ENCODE results near the gene SLAMF7.

SLAMF7 gene

GRCh38 chr1:160798439-160798838, 59.4 kb downstream of the SLAMF7 start:
- DNase-seq (ENCODE audit: low spot score) (no peak), ATAC-seq (ENCODE audit: low read depth) (no peak)
- Histone ChIP-seq H3K27ac (ENCODE audit: poor library complexity, severe bottlenecking) (no peak overlapping the region), H3K4me3 (ENCODE audit: severe bottlenecking) (no peak overlapping the region), H3K27me3 (ENCODE audit: insufficient read depth, poor library complexity, severe bottlenecking) (no peaks in the 10 kb centered on the region), H3K4me1 (ENCODE audit: insufficient read depth, poor library complexity, severe bottlenecking) (no peaks in the 10 kb centered on the region), H3K36me3 (ENCODE audit: low read depth) (no peaks in the 10 kb centered on the region), H3K9me3 (ENCODE audit: severe bottlenecking) (no peaks in the 10 kb centered on the region)
- TF ChIP-seq CTCF (IDR thresholded peaks at IDR 0.05; ENCODE audit: poor library complexity, severe bottlenecking), result no peak

GRCh38 chr1:160799641-160800040, 60.6 kb downstream of the SLAMF7 start:
- no peak for ATAC-seq (ENCODE audit: low read depth)
- no peak overlapping the region for H3K4me3 ChIP-seq (ENCODE audit: severe bottlenecking)
- H3K27me3 ChIP-seq (ENCODE audit: insufficient read depth, poor library complexity, severe bottlenecking), result no peaks in the 10 kb centered on the region
- TF ChIP-seq CTCF (IDR thresholded peaks at IDR 0.05; ENCODE audit: poor library complexity, severe bottlenecking), result no peak
- no peak overlapping the region for H3K27ac ChIP-seq (ENCODE audit: poor library complexity, severe bottlenecking)
- H3K36me3 ChIP-seq (ENCODE audit: low read depth), result no peaks in the 10 kb centered on the region
- no peaks in the 10 kb centered on the region for H3K4me1 ChIP-seq (ENCODE audit: insufficient read depth, poor library complexity, severe bottlenecking)
- DNase-seq (ENCODE audit: low spot score), result no peak
- H3K9me3 ChIP-seq (ENCODE audit: severe bottlenecking), result no peaks in the 10 kb centered on the region

GRCh38 chr1:160800142-160800541, 61.1 kb downstream of the SLAMF7 start:
- ATAC-seq (ENCODE audit: low read depth), result no peak
- no peaks in the 10 kb centered on the region for H3K27me3 ChIP-seq (ENCODE audit: insufficient read depth, poor library complexity, severe bottlenecking)
- no peak for DNase-seq (ENCODE audit: low spot score)
- TF ChIP-seq CTCF (IDR thresholded peaks at IDR 0.05; ENCODE audit: poor library complexity, severe bottlenecking), result no peak
- no peak overlapping the region for H3K4me3 ChIP-seq (ENCODE audit: severe bottlenecking)
- H3K9me3 ChIP-seq (ENCODE audit: severe bottlenecking), result no peaks in the 10 kb centered on the region
- no peaks in the 10 kb centered on the region for H3K36me3 ChIP-seq (ENCODE audit: low read depth)
- H3K4me1 ChIP-seq (ENCODE audit: insufficient read depth, poor library complexity, severe bottlenecking), result no peaks in the 10 kb centered on the region
- no peak overlapping the region for H3K27ac ChIP-seq (ENCODE audit: poor library complexity, severe bottlenecking)

GRCh38 chr1:160800645-160801408, 61.8 kb downstream of the SLAMF7 start:
- H3K27ac ChIP-seq (ENCODE audit: poor library complexity, severe bottlenecking), result no peak overlapping the region
- no peaks in the 10 kb centered on the region for H3K27me3 ChIP-seq (ENCODE audit: insufficient read depth, poor library complexity, severe bottlenecking)
- no peak for ATAC-seq (ENCODE audit: low read depth)
- no peaks in the 10 kb centered on the region for H3K36me3 ChIP-seq (ENCODE audit: low read depth)
- H3K4me1 ChIP-seq (ENCODE audit: insufficient read depth, poor library complexity, severe bottlenecking), result no peaks in the 10 kb centered on the region
- no peaks in the 10 kb centered on the region for H3K9me3 ChIP-seq (ENCODE audit: severe bottlenecking)
- DNase-seq (ENCODE audit: low spot score), result no peak
- no peak for TF ChIP-seq CTCF (IDR thresholded peaks at IDR 0.05; ENCODE audit: poor library complexity, severe bottlenecking)
- no peak overlapping the region for H3K4me3 ChIP-seq (ENCODE audit: severe bottlenecking)

- DNase-seq (ENCODE audit: low spot score) (no peak), ATAC-seq (ENCODE audit: low read depth) (no peak)
Observed at GRCh38 chr1:160801836-160802580, 63.0 kb downstream of the SLAMF7 start.

More at GRCh38 chr1:160801836-160802580, 63.0 kb downstream of the SLAMF7 start:
- Histone ChIP-seq H3K9me3 (ENCODE audit: severe bottlenecking) (no peaks in the 10 kb centered on the region), H3K4me3 (ENCODE audit: severe bottlenecking) (no peak overlapping the region), H3K27ac (ENCODE audit: poor library complexity, severe bottlenecking) (no peak overlapping the region), H3K4me1 (ENCODE audit: insufficient read depth, poor library complexity, severe bottlenecking) (no peaks in the 10 kb centered on the region), H3K27me3 (ENCODE audit: insufficient read depth, poor library complexity, severe bottlenecking) (no peaks in the 10 kb centered on the region), H3K36me3 (ENCODE audit: low read depth) (no peaks in the 10 kb centered on the region)
- no peak for TF ChIP-seq CTCF (IDR thresholded peaks at IDR 0.05; ENCODE audit: poor library complexity, severe bottlenecking)

Measured in RWPE2 (cell line).